ENCODE measurements around the gene ABCC12. TPM values are rescaled to one million over a fixed set of nuclear protein-coding genes. Genes with fewer than 3 reads are reported as not detected.

ABCC12 gene
- not detected in 2 replicates for total RNA-seq
- polyA plus RNA-seq, result not detected in 2 replicates
- not detected in 2 replicates for polyA plus RNA-seq (2012)
- polyA minus RNA-seq (ENCODE audit: low replicate concordance), result not detected in 2 replicates

DNA sequence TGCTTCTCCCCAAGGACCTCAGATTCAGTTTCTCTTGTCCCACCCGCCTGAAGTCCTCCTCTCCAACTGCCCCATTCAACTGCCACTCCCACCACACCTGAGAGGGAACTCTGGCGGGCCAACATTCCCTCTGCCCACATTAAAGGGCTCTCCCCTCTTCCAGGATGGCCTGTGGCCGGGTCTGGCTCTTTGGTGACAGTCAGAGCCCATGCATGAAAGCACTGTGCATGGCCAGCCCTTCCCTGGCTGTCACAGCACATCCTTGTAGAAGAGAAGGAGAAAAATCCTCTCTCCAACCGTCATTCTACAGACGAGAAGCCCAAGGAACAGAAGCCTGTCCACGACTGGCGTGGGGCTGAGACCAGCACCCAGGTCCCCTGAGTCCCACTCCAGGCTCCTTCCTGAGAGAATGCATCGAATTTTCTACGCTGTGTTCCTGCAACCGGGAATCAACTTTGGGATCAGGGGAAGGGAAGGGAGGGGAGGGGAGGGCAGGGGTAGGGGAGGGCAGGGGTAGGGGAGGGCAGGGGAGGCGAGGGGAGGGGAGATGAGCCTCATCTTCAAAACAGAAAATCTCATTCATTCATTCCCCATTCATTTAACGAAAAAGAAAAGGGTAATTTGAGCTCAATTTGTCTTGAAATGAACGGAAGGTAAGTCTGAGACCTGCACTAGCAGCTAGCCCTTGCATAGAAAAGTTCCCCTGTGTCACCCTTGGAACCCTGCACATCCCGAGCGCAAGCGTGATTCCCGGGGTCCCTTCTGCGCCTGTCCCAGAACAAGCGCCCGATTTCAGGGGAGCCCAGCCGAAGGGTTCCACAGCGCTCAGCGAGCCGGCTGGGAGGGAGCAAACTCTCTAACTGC is at the start of gene ABCC12:
TSS of gene ABCC12 (minus strand) at position 68 of the 864 bp plus-strand sequence. CDS start 9,569 bp downstream, outside the sequence.
- no peak within 1 kb of the TSS for H3K4me3 ChIP-seq (replicated peaks in 1 of 4; ENCODE audit: control extremely low read depth in 1 of 4, insufficient read depth in 1 of 4, low read depth in 3 of 4, low read length in 4 of 4)

GRCh38 chr16:48204825-48205151 is 49.0 kb upstream of the ABCC12 start:
- H3K36me3 ChIP-seq (ENCODE audit: control insufficient read depth, insufficient read depth, low read length), result no peaks in the 10 kb centered on the region
- H3K4me1 ChIP-seq (ENCODE audit: control insufficient read depth, extremely low read depth, insufficient read depth, low read length), result no peaks in the 10 kb centered on the region
- no peaks in the 10 kb centered on the region for H3K79me2 ChIP-seq (ENCODE audit: control insufficient read depth, insufficient read depth, low read length)
- no peak overlapping the region for H3K4me2 ChIP-seq (ENCODE audit: extremely low read depth, insufficient read depth, low read length)
- H2AFZ ChIP-seq (ENCODE audit: low read length), result no peak overlapping the region
- H4K20me1 ChIP-seq (ENCODE audit: control insufficient read depth, extremely low read depth, insufficient read depth, low read length), result no peaks in the 10 kb centered on the region
- H3K9ac ChIP-seq (ENCODE audit: insufficient read depth, low read length), result no peak overlapping the region
- no peak for TF ChIP-seq EZH2 (IDR thresholded peaks at IDR 0.05; ENCODE audit: low read length, missing control alignments)
- TF ChIP-seq, protein P1, sequence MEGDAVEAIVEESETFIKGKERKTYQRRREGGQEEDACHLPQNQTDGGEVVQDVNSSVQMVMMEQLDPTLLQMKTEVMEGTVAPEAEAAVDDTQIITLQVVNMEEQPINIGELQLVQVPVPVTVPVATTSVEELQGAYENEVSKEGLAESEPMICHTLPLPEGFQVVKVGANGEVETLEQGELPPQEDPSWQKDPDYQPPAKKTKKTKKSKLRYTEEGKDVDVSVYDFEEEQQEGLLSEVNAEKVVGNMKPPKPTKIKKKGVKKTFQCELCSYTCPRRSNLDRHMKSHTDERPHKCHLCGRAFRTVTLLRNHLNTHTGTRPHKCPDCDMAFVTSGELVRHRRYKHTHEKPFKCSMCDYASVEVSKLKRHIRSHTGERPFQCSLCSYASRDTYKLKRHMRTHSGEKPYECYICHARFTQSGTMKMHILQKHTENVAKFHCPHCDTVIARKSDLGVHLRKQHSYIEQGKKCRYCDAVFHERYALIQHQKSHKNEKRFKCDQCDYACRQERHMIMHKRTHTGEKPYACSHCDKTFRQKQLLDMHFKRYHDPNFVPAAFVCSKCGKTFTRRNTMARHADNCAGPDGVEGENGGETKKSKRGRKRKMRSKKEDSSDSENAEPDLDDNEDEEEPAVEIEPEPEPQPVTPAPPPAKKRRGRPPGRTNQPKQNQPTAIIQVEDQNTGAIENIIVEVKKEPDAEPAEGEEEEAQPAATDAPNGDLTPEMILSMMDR (conservative IDR thresholded peaks at IDR 0.05 in 1 of 2, IDR thresholded peaks at IDR 0.05 in 1 of 2; ENCODE audit: low read depth in 1 of 2, low read length in 2 of 2), result no peak
- peaks cover 3% of the 10 kb centered on the region for H3K27me3 ChIP-seq (ENCODE audit: control insufficient read depth, insufficient read depth, low read length)
- no peak overlapping the region for H3K27ac ChIP-seq (ENCODE audit: insufficient read depth, low read length)
- no peak for DNase-seq (ENCODE audit: low read depth in 2 of 2)
- no peak overlapping the region for H3K4me3 ChIP-seq (replicated peaks in 1 of 4; ENCODE audit: control extremely low read depth in 1 of 4, insufficient read depth in 1 of 4, low read depth in 3 of 4, low read length in 4 of 4)
- no peaks in the 10 kb centered on the region for H3K9me3 ChIP-seq (ENCODE audit: control insufficient read depth, insufficient read depth, low read depth, low read length)

More for the DNA sequence above, at the start of gene ABCC12:
- TF ChIP-seq, protein P1 (conservative IDR thresholded peaks at IDR 0.05 in 1 of 2, IDR thresholded peaks at IDR 0.05 in 1 of 2; ENCODE audit: low read depth in 1 of 2, low read length in 2 of 2), result no peak
- TF ChIP-seq EZH2 (IDR thresholded peaks at IDR 0.05; ENCODE audit: low read length, missing control alignments), result no peak
- Histone ChIP-seq H3K4me2 (ENCODE audit: extremely low read depth, insufficient read depth, low read length) (peak within 1 kb of the TSS; percentile 17), H4K20me1 (ENCODE audit: control insufficient read depth, extremely low read depth, insufficient read depth, low read length) (no peaks in the 10 kb centered on the region), H2AFZ (ENCODE audit: low read length) (no peak within 1 kb of the TSS), H3K27me3 (ENCODE audit: control insufficient read depth, insufficient read depth, low read length) (no peaks in the 10 kb centered on the region), H3K79me2 (ENCODE audit: control insufficient read depth, insufficient read depth, low read length) (no peaks in the 10 kb centered on the region), H3K27ac (ENCODE audit: insufficient read depth, low read length) (no peak within 1 kb of the TSS), H3K4me1 (ENCODE audit: control insufficient read depth, extremely low read depth, insufficient read depth, low read length) (no peaks in the 10 kb centered on the region), H3K9me3 (ENCODE audit: control insufficient read depth, insufficient read depth, low read depth, low read length) (no peaks in the 10 kb centered on the region), H3K36me3 (ENCODE audit: control insufficient read depth, insufficient read depth, low read length) (no peaks in the 10 kb centered on the region), H3K9ac (ENCODE audit: insufficient read depth, low read length) (no peak within 1 kb of the TSS)
- no peak for DNase-seq (ENCODE audit: low read depth in 2 of 2)

DNA sequence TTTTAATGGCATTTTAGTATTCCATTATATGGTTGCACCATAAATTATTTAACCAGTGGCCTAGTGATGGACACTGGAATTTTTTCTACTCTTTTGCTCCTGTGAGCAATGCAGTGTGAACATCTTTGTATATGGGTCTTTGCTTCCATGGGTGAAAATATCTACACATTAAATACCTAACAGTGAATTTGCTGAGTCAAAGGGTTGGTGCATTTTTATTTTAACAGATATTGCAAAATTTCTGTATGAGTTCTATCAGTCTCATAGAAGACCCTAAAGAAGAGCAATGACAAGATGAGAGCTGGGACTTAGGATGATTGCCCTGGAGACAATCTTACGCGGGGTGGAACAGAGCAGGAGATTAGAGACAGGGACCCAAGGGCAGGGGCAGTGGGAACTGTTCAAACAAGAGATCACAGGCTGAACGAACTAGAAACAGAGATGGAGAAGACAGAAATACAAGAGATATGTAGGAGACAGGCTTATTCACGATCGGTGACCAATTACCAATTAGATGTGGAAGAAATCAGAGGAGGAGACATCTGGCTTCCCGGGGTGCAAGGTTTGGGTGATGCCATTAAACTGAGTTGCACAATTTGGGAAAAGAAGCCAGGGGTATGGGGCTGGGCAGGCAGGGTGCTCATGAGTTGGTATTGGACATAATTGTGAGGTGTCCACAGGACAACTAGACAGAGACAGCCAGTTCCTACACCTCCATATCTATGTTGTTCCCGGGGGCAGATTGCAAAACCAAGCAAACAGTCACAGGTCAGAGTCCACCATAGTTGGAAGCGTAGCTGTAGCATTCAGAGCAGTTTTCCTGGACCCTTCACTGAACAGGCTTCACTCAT is 48.4 kb upstream of the ABCC12 start:
- H3K4me2 ChIP-seq (ENCODE audit: extremely low read depth, insufficient read depth, low read length), result no peak overlapping the region
- H3K9ac ChIP-seq (ENCODE audit: insufficient read depth, low read length), result no peak overlapping the region
- H3K79me2 ChIP-seq (ENCODE audit: control insufficient read depth, insufficient read depth, low read length), result no peaks in the 10 kb centered on the region
- no peak for DNase-seq (ENCODE audit: low read depth in 2 of 2)
- H3K27ac ChIP-seq (ENCODE audit: insufficient read depth, low read length), result no peak overlapping the region
- H3K36me3 ChIP-seq (ENCODE audit: control insufficient read depth, insufficient read depth, low read length), result no peaks in the 10 kb centered on the region
- no peak overlapping the region for H3K4me3 ChIP-seq (replicated peaks in 1 of 4; ENCODE audit: control extremely low read depth in 1 of 4, insufficient read depth in 1 of 4, low read depth in 3 of 4, low read length in 4 of 4)
- no peaks in the 10 kb centered on the region for H4K20me1 ChIP-seq (ENCODE audit: control insufficient read depth, extremely low read depth, insufficient read depth, low read length)
- no peaks in the 10 kb centered on the region for H3K9me3 ChIP-seq (ENCODE audit: control insufficient read depth, insufficient read depth, low read depth, low read length)
- peaks cover 2% of the 10 kb centered on the region for H3K27me3 ChIP-seq (ENCODE audit: control insufficient read depth, insufficient read depth, low read length)
- no peak overlapping the region for H2AFZ ChIP-seq (ENCODE audit: low read length)
- no peaks in the 10 kb centered on the region for H3K4me1 ChIP-seq (ENCODE audit: control insufficient read depth, extremely low read depth, insufficient read depth, low read length)
- TF ChIP-seq, protein P1 (conservative IDR thresholded peaks at IDR 0.05 in 1 of 2, IDR thresholded peaks at IDR 0.05 in 1 of 2; ENCODE audit: low read depth in 1 of 2, low read length in 2 of 2), result no peak
- TF ChIP-seq EZH2 (IDR thresholded peaks at IDR 0.05; ENCODE audit: low read length, missing control alignments), result no peak
